HG03521 (cell line): Measurements from ENCODE around the gene ACOT4.
"Not testable (repeated sequence)": the region's sequence is repeated elsewhere in the genome, so short reads cannot be mapped to it uniquely, and the experiment has no call there.

Experiments
- ATAC-seq: cut with Tn5 transposase; IDR thresholded peaks from one replicate; pipeline ENCODE4 v1.9.1; 2021; ENCODE audit warnings: mild to moderate bottlenecking, moderate library complexity; ENCODE audit not compliant: unreplicated experiment

Gene ACOT4

GRCh38 chr14:73630009-73630780 lies 38.5 kb downstream of the ACOT4 start:
- ATAC-seq = no peak

- ATAC-seq = no peak
These were observed 41.7 kb downstream of the ACOT4 start for GRCh38 chr14:73633116-73634010.

GRCh38 chr14:73634011-73634833 lies 42.5 kb downstream of the ACOT4 start:
- ATAC-seq = no peak

GRCh38 chr14:73636355-73636754 lies 44.7 kb downstream of the ACOT4 start:
- ATAC-seq = not testable (repeated sequence)

- no peak for ATAC-seq
These were observed 46.2 kb downstream of the ACOT4 start for GRCh38 chr14:73637830-73638229.

DNA sequence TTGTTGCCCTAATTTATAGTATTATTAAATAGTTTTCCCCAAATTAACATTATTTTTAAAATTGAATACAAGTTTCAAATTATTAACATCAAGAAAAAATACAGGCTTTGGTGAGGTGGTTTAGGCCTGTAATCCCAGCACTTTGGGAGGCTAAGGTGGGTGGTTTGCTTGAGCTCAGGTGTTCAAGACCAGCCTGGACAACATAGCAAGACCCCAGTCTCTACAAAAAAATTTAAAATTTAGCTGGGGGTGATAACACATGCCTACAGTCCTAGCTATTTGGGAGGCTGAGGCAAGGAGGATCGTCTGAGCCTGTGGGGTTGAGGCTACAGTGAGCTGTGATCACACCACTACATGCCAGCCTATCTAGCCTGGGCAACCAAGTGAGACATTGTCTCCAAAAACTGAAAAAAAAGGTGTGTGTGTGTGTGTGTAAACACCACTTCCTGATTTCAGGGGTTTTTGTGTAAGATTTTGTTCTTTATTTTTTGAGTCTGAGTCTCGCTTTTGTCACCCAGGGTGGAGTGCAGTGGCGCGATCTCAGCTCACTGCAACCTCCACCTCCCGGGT lies 49.2 kb downstream of the ACOT4 start:
- ATAC-seq = no peak

DNA sequence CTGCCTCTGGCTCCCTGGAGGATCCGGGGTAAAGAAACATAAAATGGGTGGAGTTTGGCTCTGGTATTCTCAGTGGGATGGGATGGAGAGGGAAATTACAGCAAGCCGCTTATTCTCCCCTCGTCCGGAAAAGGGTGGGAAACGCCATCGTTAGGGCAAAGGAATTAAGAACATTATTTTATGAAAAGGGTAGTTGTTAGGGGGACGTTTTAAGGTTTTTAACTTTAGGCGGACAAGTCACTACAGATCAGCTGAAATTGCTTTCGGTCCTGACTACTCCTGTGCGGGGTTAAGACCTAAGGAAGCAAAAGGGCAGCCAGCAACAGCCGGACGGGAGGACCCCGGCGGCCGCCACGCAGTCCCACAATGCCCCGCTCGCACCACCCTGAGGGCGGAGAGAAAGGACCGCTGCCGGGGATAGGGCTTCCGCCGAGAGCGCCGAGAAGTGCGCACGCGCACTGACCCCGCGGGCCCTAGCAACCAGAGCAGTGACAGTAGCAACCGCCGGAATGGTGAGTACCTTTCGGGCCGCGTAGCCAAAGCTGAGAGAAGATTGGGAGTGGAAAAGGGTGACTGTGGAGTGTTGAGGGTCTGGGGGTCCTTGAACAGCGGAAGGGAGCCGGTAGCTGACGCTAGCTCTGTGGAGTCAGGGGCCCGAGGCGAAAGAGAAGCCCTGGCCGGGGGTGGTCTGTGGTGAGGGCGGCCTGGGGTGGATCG lies 53.0 kb downstream of the ACOT4 start, which contains the start of gene DNAL1:
Gene DNAL1, plus strand, starts transcription at position 456 of the 717 bp plus-strand sequence. Its CDS starts 54 bp downstream, at position 510.
- peak; percentile 96 for ATAC-seq

GRCh38 chr14:73645248-73645610 lies 53.6 kb downstream of the ACOT4 start:
- no peak for ATAC-seq
